ENCODE results near the gene CNGA4. TPM values are rescaled to one million over a fixed set of nuclear protein-coding genes. Genes with fewer than 3 reads are reported as not detected.

Gene CNGA4
- polyA plus RNA-seq, 1 donor from 2014 or later, result not detected

- Histone ChIP-seq H3K4me3 (ENCODE audit: low read length) (no peak overlapping the region), H3K9ac (ENCODE audit: low read length) (no peak overlapping the region), H4K20me1 (ENCODE audit: insufficient read depth) (no peaks in the 10 kb centered on the region), H3K79me2 (replicated peaks; ENCODE audit: insufficient read depth, low read length) (no peaks in the 10 kb centered on the region), H3K9me3 (ENCODE audit: low read length) (no peaks in the 10 kb centered on the region), H2AFZ (ENCODE audit: low read depth, low read length) (no peak overlapping the region), H3K27ac (ENCODE audit: low read length) (no peak overlapping the region), H3K27me3 (ENCODE audit: insufficient read depth, low read depth, low read length) (no peaks in the 10 kb centered on the region), H3F3A (ENCODE audit: insufficient read depth, low read length, poor library complexity, severe bottlenecking) (no peaks in the 10 kb centered on the region), H3K9me2 (ENCODE audit: insufficient read depth, low read length) (no peaks in the 10 kb centered on the region), H3K36me3 (ENCODE audit: insufficient read depth, low read length) (no peaks in the 10 kb centered on the region), H3K4me2 (ENCODE audit: low read length) (no peak overlapping the region)
- TF ChIP-seq SMC3 (conservative IDR thresholded peaks at IDR 0.05; ENCODE audit: poor library complexity), result no peak
Measured at GRCh38 chr11:6270584-6271246, 31.8 kb downstream of the CNGA4 start.

GRCh38 chr11:6271598-6271997 lies 32.7 kb downstream of the CNGA4 start:
- Histone ChIP-seq H2AFZ (ENCODE audit: low read depth, low read length) (no peak overlapping the region), H3K27ac (ENCODE audit: low read length) (no peak overlapping the region), H3K9ac (ENCODE audit: low read length) (no peak overlapping the region), H3K36me3 (ENCODE audit: insufficient read depth, low read length) (no peaks in the 10 kb centered on the region), H3K4me3 (ENCODE audit: low read length) (no peak overlapping the region), H3K27me3 (ENCODE audit: insufficient read depth, low read depth, low read length) (no peaks in the 10 kb centered on the region), H3F3A (ENCODE audit: insufficient read depth, low read length, poor library complexity, severe bottlenecking) (no peaks in the 10 kb centered on the region), H3K9me2 (ENCODE audit: insufficient read depth, low read length) (no peaks in the 10 kb centered on the region), H3K4me2 (ENCODE audit: low read length) (no peak overlapping the region), H3K9me3 (ENCODE audit: low read length) (no peaks in the 10 kb centered on the region), H3K79me2 (replicated peaks; ENCODE audit: insufficient read depth, low read length) (no peaks in the 10 kb centered on the region), H4K20me1 (ENCODE audit: insufficient read depth) (no peaks in the 10 kb centered on the region)
- TF ChIP-seq REST (IDR thresholded peaks at IDR 0.05; ENCODE audit: borderline replicate concordance) (no peak), MXI1 (conservative IDR thresholded peaks at IDR 0.05; ENCODE audit: poor library complexity, severe bottlenecking) (no peak), SMC3 (conservative IDR thresholded peaks at IDR 0.05; ENCODE audit: poor library complexity) (no peak), CTCF (IDR thresholded peaks at IDR 0.05; ENCODE audit: poor library complexity, severe bottlenecking) (no peak), EP300 (conservative IDR thresholded peaks at IDR 0.05; ENCODE audit: poor library complexity, severe bottlenecking) (no peak), RAD21 (conservative IDR thresholded peaks at IDR 0.05) (no peak), POLR2AphosphoS5 (IDR thresholded peaks at IDR 0.05) (no peak), EZH2 (IDR thresholded peaks at IDR 0.05; ENCODE audit: borderline replicate concordance, insufficient read depth, low read length, poor library complexity, severe bottlenecking) (no peak)

- Histone ChIP-seq H3K9me2 (ENCODE audit: insufficient read depth, low read length) (no peaks in the 10 kb centered on the region), H2AFZ (ENCODE audit: low read depth, low read length) (no peak overlapping the region), H3K79me2 (replicated peaks; ENCODE audit: insufficient read depth, low read length) (no peaks in the 10 kb centered on the region), H3K27ac (ENCODE audit: low read length) (no peak overlapping the region), H3K9me3 (ENCODE audit: low read length) (no peaks in the 10 kb centered on the region), H3K9ac (ENCODE audit: low read length) (no peak overlapping the region), H3K36me3 (ENCODE audit: insufficient read depth, low read length) (no peaks in the 10 kb centered on the region), H4K20me1 (ENCODE audit: insufficient read depth) (no peaks in the 10 kb centered on the region), H3K4me3 (ENCODE audit: low read length) (no peak overlapping the region), H3K27me3 (ENCODE audit: insufficient read depth, low read depth, low read length) (no peaks in the 10 kb centered on the region), H3K4me2 (ENCODE audit: low read length) (no peak overlapping the region), H3F3A (ENCODE audit: insufficient read depth, low read length, poor library complexity, severe bottlenecking) (no peaks in the 10 kb centered on the region)
- TF ChIP-seq POLR2AphosphoS5 (IDR thresholded peaks at IDR 0.05) (no peak), EP300 (conservative IDR thresholded peaks at IDR 0.05; ENCODE audit: poor library complexity, severe bottlenecking) (no peak), SMC3 (conservative IDR thresholded peaks at IDR 0.05; ENCODE audit: poor library complexity) (no peak), CTCF (IDR thresholded peaks at IDR 0.05; ENCODE audit: poor library complexity, severe bottlenecking) (no peak), RAD21 (conservative IDR thresholded peaks at IDR 0.05) (no peak), EZH2 (IDR thresholded peaks at IDR 0.05; ENCODE audit: borderline replicate concordance, insufficient read depth, low read length, poor library complexity, severe bottlenecking) (no peak), MXI1 (conservative IDR thresholded peaks at IDR 0.05; ENCODE audit: poor library complexity, severe bottlenecking) (no peak), TAF1 (IDR thresholded peaks at IDR 0.05; ENCODE audit: low read depth) (no peak), REST (IDR thresholded peaks at IDR 0.05; ENCODE audit: borderline replicate concordance) (no peak)
Measured at GRCh38 chr11:6273188-6273587, 34.3 kb downstream of the CNGA4 start.
